Epidermal melanocyte (primary cell): ENCODE results near the gene CRLF2.
"Not testable (repeated sequence)": the region's sequence is repeated elsewhere in the genome, so short reads cannot be mapped to it uniquely, and the experiment has no call there.

Experiments used
- DNase-seq: peaks from one replicate; pipeline ENCODE4 v3.0.0; 2011; ENCODE audit warnings: low spot score; ENCODE audit not compliant: insufficient read length

CRLF2 gene

DNA sequence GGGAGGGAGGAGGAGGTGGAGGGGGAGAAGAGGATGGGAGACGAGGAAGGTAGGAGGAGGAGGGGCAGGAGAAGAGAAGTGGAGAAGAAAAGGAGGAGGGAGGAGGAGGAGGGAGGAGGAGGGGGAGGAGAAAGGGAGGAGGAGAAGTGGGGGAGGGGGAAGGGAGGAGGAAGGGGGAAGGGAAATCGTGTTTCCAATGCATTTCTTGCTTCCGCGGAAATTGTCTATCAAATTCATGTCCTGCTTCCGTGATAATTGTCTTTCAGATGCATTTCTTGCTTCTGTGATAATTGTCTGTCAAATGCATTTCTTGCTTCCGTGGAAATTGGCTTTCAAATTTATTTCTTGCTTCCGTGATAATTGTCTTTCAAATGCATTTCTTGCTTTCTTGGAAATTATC, 43.3 kb downstream of the CRLF2 start:
- DNase-seq, result no peak

DNA sequence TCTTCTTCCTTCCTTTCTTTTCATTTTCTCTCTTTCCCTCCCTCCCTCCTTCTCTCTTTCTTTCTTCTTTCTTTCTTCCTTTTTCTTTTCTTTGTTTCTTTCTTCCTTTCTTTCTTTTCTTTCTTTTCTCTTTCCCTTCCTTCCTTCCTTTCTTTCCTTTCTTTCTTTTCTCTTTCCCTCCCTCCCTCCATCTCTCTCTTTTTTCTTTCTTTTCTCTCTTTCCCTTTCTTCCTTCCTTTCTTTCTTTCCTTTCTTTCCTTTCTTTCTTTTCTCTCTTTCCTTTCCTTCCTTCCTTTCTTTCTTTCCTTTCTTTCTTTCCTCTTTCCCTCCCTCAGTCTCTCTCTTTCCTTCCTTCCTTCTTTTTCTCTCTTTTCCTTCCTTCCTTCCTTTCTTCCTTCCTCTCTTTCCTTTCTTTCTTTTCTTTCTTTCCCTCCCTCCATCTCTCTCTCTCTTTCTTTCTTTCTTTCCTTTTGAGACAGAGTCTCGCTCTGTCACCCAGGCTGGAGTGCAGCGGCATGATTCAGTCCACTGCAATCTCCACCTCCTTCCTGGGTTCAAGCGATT, 44.4 kb downstream of the CRLF2 start:
- no peak for DNase-seq

DNA sequence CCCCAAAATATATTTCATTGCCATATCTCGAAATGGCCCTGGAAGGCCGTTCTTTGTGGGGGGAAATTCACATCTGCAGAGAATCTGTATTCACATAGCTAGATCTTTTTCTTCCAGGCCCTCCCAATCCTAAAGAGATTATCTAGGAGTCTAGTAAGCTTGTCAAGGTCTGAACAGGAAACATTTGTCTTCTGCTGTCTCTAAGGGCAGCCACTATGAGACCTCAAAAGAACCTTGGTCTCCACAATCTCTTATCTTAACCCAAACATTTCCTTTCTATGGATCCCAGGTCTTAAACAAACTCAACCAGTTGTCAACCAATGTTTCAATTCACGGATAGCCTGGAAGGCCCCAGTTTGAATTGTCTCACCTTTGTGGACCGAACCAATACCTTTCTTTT, 45.0 kb downstream of the CRLF2 start:
- no peak for DNase-seq

DNA sequence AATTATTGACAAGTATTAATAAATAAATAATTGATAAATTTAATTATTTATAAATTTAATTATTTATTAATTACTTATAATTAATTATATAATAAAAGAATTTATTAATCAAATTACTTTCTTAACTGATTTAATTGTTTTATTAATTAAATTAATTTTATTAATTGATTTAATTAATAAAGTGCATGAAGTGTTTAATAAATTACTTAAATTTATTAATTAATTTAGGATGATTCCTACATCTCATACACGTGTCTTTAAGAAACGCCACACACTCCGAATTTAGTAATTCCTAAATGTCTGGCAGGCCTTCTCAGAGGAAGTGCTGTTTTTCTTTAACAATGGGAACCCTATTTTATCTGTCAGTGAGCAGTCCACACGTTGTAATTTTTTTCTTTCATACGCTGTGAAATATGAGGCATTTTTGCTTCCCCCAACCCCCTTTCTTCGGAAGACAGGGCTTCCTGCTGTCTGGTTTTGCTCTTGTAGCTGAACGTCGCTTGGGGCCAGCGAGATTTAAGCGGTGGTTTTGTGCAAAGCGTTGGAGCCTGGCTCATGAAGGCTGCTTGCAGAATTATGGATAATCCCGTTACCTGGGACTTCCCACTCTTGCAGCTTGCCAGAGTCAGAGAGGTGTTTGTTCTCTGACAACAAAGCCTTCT, 46.8 kb downstream of the CRLF2 start:
- DNase-seq, result peak; percentile 21

DNA sequence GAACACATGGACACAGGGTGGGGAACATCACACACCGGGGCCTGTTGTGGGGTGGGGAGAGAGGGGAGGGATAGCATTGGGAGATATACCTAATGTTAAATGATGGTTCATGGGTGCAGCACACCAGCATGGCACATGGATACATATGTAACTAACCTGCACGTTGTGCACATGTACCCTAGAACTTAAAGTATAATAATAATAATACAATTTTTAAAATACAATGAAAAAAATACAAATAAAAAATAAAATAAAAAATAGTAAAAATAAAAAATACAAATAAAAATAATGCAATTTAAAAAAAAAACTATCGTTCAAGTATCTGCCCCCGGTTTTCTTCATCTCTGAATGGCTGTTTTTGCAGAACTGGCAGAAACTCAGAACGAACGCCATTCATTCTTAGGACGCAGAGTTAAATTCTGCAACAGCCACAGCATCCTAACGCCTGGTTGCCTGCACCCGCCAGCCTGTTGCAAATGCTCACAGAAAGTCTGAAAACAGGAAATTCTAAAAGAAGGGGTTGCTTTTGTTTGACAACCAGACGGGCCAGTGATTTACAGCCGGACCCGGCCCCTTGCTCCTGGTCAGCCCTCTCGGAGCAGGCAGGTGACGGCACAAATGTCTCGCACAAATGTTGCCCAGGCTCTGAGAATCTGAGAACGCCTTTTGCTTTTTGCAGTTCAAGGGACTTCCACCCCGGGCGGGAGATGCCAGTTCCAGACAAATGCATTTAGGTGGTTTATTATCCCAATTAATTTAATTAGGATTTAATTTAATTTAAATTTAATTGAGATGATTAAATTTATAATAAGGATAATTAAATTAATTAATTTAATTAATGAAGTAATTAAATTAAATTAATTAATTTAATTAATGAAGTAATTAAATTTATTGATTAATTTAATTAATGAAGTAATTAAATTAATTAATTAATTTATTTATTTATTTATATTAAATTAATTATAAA, 47.8 kb downstream of the CRLF2 start:
- DNase-seq, result peak; percentile 23

DNA sequence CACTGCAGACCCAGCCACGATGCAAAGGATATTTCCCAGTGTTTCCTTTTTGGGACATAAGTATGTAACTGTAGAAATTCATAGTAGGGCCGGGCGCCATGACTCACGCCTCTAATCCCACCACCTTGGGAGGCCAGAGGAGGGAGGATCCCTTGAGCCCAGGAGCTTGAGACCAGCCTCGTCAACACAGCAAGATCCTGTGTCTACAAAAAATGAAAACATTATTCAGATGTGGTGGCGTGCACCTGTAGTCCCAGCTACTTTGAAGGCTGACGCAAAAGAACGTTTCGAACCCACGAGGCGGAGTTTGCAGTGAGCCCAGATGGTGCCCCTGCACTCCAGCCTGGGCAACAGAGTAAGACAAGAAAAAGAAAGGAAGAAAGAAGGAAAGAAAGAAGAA, 49.2 kb downstream of the CRLF2 start:
- DNase-seq, result no peak

DNA sequence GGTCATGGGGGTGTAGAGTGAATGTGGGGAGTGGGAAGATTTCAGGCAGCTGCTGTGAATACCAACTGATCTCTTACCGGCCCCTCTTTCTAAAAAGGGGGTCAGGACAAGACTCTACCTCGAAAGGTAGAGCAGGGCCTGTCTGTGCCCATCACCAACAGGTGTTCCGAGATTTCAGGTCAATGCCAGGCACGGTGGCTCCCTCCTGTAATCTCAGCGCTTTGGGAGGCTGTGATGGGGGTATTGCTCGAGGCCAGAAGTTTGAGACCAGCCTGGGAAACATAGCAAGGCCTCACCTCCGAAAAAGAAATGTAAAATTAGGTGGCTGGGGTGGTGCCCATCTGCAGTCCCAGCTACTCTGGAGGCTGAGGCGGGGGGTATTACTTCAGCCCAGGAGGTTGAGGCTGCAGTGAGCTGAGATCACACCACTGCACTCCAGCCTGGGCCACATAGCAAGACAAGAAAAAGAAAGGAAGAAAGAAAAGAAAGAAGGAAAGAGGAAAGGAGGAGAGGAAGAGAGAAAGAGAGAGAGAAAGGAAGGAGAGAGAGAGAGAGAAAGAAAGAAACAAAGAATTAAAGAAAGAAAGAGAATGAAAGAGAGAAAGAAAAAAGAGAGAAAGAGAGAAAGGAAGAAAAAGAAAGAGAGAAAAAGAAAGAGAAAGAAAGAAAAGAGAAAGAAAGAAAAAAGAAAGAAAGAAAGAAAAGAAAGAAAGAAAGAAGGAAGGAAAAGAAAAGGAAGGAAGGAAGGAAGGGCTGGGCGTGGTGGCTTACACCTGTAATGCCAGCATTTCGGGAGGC, 50.1 kb downstream of the CRLF2 start:
- no peak for DNase-seq

DNA sequence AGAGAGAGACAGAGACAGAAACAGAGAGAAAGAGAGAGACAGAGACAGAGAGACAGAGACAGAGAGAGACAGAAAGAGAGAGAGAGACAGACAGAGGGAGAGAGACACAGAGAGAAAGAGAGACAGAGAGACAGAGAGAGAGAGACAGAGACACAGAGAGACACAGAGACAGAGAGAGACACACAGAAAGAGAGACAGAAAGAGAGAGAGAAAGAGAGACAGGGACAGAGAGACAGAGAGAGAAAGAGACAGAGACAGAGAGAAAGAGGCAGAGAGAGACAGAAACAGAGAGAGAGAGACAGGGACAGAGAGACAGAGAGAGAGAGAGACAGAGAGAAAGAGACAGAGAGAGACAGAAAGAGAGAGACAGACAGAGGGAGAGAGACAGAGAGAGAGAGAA, 52.9 kb downstream of the CRLF2 start:
- DNase-seq, result no peak

DNA sequence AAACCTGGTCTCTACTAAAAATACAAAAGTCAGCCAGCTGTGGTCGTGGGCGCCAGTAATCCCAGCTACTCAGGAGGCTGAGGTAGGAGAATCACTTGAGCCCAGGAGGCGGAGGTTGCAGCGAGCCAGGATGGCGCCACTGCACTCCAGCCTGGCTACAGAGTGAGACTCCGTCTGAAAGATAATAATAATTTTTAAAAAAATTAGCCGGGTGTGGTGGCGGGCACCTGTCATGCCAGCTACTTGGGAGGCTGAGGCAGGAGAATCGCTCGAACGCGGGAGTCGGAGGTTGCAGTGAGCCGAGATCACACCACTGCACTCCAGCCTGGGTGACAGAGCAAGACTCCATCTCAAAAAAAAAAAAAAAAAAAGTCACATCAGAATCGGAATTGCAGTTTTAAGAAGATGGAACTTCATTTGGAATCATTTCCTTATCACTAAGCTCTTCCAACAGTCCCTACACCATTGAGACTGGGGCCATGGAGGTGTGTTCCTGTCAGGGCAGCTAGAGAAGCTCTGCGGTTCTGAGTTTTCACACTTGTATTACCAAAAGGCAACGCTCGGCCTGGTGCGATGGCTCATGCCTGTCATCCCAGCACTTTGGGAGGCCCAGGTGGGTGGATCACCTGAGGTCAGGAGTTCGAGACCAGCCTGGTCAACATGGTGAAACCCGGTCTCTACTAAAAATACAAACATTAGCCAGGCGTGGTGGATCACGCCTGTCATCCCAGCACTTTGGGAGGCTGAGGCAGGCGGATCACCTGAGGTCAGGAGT, 55.6 kb downstream of the CRLF2 start:
- not testable (repeated sequence) for DNase-seq

DNA sequence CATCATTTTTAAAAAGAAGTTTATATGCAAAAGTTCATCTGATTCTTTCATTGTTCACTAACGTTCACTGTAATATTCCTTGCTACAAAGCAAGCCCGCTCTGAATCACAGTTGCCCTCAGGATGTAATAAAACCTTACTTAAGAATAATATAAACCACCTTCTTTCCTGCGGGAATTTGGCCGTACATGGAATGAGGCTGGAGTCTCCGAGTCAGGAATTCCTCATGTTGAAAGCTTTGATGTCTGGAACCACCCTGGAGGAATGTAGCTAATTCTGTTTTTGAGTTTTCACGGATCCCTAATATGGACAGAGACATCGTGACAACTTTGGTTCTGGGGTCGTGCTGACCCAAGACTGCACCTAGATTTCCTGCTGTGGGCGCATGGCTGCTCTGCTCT, 58.5 kb downstream of the CRLF2 start:
- DNase-seq, result no peak

DNA sequence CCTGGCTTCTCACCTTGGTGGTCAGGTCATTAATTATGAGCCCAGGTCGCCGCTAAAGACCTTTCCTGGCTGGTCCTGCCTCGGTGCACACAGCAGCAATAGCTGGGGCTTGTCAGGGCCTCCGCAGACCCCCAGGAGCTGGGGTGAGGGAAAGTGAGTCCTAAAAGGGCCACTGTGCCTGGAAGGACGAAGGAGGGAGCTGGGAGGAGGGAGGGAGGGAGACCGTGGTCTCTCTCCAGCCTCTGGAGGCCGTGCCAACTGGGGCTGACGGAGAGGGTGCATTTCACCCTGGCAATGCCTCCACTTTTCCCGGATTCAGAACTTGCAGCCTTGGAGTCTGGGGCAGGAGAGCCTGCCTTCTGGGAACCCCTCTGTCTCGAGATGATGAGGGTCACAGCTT, 60.4 kb downstream of the CRLF2 start:
- DNase-seq, result no peak

DNA sequence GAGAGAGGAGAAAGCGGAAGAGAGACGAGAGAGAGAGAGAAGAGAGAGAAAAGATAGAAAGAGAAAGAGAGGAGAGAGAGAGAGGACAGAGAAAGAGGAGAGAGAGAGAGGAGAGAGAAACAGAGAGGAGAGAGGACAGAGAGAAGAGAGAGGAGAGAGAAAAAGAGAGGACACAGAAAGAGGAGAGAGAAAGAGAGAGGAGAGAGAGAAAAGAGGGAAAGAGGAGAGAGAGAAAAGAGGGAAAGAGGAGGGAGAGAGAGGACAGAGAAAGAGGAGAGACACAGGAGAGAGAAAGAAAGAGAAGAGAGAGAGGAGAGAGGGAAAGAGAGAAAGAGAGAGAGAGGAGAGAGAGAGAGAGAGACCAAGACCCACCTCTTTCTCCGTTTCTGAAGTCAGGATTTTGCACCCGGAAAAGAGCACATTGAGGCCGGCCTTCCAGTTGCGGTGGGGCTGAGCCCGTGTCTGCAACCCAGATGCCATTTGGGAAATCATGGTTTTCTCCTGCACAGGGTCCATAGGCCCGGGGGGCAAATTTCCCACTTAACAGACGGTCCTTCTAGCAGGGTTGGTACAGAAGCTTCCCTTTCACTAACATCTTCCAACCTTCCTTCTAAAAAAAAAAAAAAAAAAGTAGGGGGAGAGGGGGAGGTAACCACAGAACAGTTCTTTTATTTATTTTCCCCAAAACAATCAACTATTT, 60.9 kb downstream of the CRLF2 start:
- DNase-seq, result no peak

DNA sequence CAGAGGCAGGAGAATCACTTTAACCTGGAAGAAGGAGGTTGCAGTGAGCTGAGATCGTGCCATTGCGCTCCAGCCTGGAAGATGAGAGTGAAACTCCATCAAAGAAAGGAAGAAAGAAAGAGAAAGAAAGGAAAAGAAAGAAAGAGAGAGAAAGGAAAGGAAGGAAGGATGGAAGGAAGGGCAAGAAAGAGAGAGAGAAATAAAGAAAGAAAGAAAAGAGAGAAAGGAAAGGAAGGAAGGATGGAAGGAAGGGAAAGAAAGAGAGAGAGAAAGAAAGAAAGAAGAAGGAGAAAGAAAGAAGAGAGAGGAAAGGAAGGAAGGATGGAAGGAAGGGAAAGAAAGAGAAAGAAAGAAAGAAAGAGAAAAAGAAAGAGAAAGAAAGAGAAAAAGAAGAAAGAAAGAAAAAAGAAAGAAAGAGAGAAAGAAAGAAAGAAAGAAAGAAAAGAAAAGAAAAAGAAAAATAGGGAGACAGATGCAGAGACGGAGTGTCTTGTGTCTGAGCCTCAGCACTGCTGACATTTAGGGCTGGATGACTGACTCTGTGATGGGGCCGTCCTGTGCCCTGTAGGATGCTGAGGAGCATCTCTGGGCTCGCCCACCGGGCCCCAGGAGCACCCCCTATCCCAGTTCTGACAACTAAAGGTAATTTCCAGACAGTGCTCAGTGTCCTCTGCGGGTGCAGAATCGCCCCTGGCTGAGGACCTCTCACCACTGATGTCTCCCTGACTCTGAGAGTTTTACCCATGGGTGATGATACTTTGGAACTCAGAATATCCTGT, 61.7 kb downstream of the CRLF2 start:
- no peak for DNase-seq

DNA sequence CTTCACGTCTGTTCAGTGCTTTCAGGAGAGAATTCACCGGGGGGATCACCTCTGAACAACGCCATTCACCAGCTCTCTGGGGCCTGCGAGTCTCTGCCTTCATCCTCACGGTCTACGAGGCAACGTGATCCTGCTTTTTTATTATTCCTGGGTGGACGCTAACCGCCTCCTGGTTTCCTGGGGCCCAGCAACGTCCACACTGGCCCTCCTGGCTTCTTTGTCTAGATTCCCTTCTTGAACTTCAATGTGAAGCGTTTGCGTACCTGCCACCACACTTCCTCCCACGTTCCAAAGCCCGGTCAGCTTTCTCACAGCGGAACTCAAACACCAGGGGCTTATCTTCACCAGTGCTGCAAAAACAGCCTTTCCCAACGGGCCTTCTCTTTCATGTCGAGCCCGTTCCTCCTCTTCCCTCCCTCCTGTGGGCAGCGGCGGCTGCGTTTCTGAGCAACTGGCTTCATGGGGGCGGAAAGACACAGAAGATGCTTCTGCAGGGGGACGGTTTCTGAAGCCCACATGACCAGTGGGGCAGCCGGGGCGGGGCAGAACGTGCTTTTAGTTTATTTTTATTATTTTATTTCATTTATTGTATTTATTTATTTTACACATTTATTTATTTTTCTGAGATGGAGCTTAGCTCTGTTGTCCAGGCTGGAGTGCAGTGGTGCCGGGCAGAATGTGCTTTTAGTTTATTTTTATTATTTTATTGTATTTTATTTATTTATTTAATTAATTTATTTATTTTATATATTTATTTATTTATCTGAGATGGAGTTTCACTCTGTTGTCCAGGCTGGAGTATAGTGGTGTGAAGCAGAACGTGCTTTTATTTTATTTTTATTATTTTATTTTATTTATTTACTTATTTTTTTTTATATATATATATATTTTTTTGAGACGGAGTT, 64.6 kb downstream of the CRLF2 start:
- DNase-seq, result no peak

DNA sequence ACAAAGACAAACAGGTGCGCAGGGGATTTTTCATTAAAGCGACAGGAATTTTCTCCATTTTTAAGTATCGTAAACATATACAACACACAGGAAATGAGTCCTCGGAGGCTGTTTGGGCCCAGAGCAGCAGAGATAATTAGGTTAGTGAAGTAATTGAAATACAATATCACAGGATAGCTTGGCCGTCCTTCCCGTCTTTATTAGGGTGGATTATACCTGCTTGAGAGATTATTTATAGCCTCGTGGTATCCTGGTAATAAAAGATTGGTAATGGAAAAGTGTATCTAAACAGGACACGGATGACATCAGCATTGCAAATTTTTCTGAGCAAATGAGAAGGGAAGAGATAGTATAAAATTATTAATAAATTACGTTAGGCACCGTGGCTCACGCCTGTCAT, 68.2 kb downstream of the CRLF2 start:
- DNase-seq, result no peak
